HepG2 (cell line): ENCODE results near the gene PTPN22. TPM values are rescaled to one million over a fixed set of nuclear protein-coding genes. Genes with fewer than 3 reads are reported as not detected.

ENCODE experiments used
- ATAC-seq: fragments of 200-7000 bp; cut with Tn5 transposase; 3 replicates; pipeline ENCODE4 v1.9.1; 2020; ENCODE audit warnings: mild to moderate bottlenecking, moderate library complexity
- BruUV-seq: library from RNA; stranded (reverse); fragments of 400-500 nt; replicated peaks from 2 replicates; lab custom pipeline; 2021; lab: Mats Ljungman, UMichigan
- CTCF ChIA-PET: fragments of 300-600 bp; formaldehyde crosslinking; extraction: SDS; loops from one replicate; lab custom pipeline; 2021; ENCODE audit warnings: low total read pairs, inconsistent platforms, low intra/inter-chr PET ratio; lab: Yijun Ruan, JAX
- POLR2A ChIA-PET: fragments of 350-600 bp; sonication (Branson Sonifier 250); formaldehyde crosslinking; loops from one replicate; lab custom pipeline; 2020; ENCODE audit warnings: antibody characterized with exemption, inconsistent platforms; lab: Yijun Ruan, JAX
- DNase-seq: peaks from one replicate; pipeline ENCODE4 v3.0.0-alpha.2; 2015; ENCODE audit warnings: low spot score
- FAIRE-seq: peaks from 3 replicates; lab custom pipeline; 2011; peaks lifted over from hg19 to GRCh38; lab: Jason Lieb, UNC
- H2AFZ ChIP-seq: one replicate; pipeline ENCODE4 v1.6.1; 2011; ENCODE audit warnings: low read length, inconsistent platforms
- H3K27ac ChIP-seq: fragments of 300-600 bp; 3 replicates; pipeline ENCODE4 v1.8.0; 2011; ENCODE audit warnings: mixed run types, mild to moderate bottlenecking, mixed read lengths, low read length, inconsistent platforms; ENCODE audit not compliant: insufficient read depth; ENCODE audit errors: extremely low read length
- H3K27me3 ChIP-seq, 2 experiments: fragments of 200-600 bp in 1 of 2; 2 replicates in 1 of 2; 3 replicates in 1 of 2; pipeline versions ENCODE4 v1.6.0 to v1.8.0; 2011; ENCODE audit warnings: low read length in 2 of 2, mild to moderate bottlenecking in 2 of 2, moderate library complexity in 2 of 2, inconsistent platforms in 1 of 2; ENCODE audit not compliant: insufficient read depth in 2 of 2, control insufficient read depth in 1 of 2
- H3K36me3 ChIP-seq, 2 experiments: fragments of 200-600 bp in 1 of 2; replicated peaks in 1 of 2; 2 replicates in 1 of 2; 3 replicates in 1 of 2; pipeline versions ENCODE4 v1.5.1 to v1.8.0; 2011; ENCODE audit warnings: low read length in 2 of 2, inconsistent platforms in 1 of 2; ENCODE audit not compliant: insufficient read depth in 2 of 2, control insufficient read depth in 1 of 2
- H3K4me1 ChIP-seq: 2 replicates; pipeline ENCODE4 v1.5.1; 2012; ENCODE audit warnings: low read length, inconsistent platforms; ENCODE audit not compliant: insufficient read depth
- H3K4me2 ChIP-seq: 2 replicates; pipeline ENCODE4 v1.6.0; 2011; ENCODE audit warnings: low read depth, low read length, inconsistent platforms
- H3K4me3 ChIP-seq, 3 experiments: fragments of 200-600 bp in 1 of 3; sonication (generic), shearing (Covaris generic) in 1 of 3; replicated peaks in 1 of 3; 2 replicates each; pipeline ENCODE4 v1.5.1; 2011 to 2016; ENCODE audit warnings: low read length in 3 of 3, inconsistent platforms in 2 of 3, low read depth in 2 of 3, mild to moderate bottlenecking in 2 of 3, control low read depth in 1 of 3, mixed read lengths in 1 of 3; ENCODE audit not compliant: insufficient read depth in 1 of 3
- H3K79me2 ChIP-seq: one replicate; pipeline ENCODE4 v1.6.1; 2011; ENCODE audit warnings: low read length, inconsistent platforms; ENCODE audit not compliant: insufficient read depth
- H3K9ac ChIP-seq: 2 replicates; pipeline ENCODE4 v1.6.0; 2011; ENCODE audit warnings: mild to moderate bottlenecking, low read depth, low read length, inconsistent platforms; ENCODE audit not compliant: insufficient read depth
- H3K9me3 ChIP-seq: 2 replicates; pipeline ENCODE4 v1.5.1; 2012; ENCODE audit warnings: mild to moderate bottlenecking, low read length
- H4K20me1 ChIP-seq: 2 replicates; pipeline ENCODE4 v1.6.0; 2011; ENCODE audit warnings: inconsistent platforms, mild to moderate bottlenecking, low read length, moderate library complexity; ENCODE audit not compliant: insufficient read depth
- EP300 ChIP-seq, 3 experiments: sonication (generic) in 1 of 3; formaldehyde crosslinking in 1 of 3; IDR thresholded peaks; 2 replicates each; pipeline versions ENCODE4 v1.5.1 to v1.6.1; 2011 to 2020; ENCODE audit warnings: low read depth in 2 of 3, low read length in 2 of 3, borderline replicate concordance in 1 of 3, improper control_type of control experiment in 1 of 3, mild to moderate bottlenecking in 1 of 3, missing genetic modification reagents in 1 of 3, moderate library complexity in 1 of 3
- GATAD2A ChIP-seq: IDR thresholded peaks from 2 replicates; pipeline ENCODE4 v1.6.1; 2016
- HNF4A ChIP-seq: sonication (generic); formaldehyde crosslinking; IDR thresholded peaks from 2 replicates; pipeline ENCODE4 v1.4.0; 2020; ENCODE audit warnings: missing genetic modification reagents
- HNF4G ChIP-seq, 2 experiments: sonication (generic) in 1 of 2; formaldehyde crosslinking in 1 of 2; IDR thresholded peaks; 2 replicates each; pipeline versions ENCODE4 v1.4.0 to v1.6.1; 2011 to 2020; ENCODE audit warnings: borderline replicate concordance in 2 of 2, low read depth in 2 of 2, mild to moderate bottlenecking in 2 of 2, low read length in 1 of 2, missing genetic modification reagents in 1 of 2, moderate library complexity in 1 of 2
- ISX ChIP-seq: sonication (generic); formaldehyde crosslinking; conservative IDR thresholded peaks from 2 replicates; pipeline ENCODE4 v1.5.0; 2020; ENCODE audit warnings: missing genetic modification reagents
- KDM3A ChIP-seq: IDR thresholded peaks from 2 replicates; pipeline ENCODE4 v1.6.1; 2018; ENCODE audit warnings: low read depth, missing compliant biosample characterization
- MBD4 ChIP-seq: IDR thresholded peaks from 2 replicates; pipeline ENCODE4 v1.6.1; 2012; ENCODE audit warnings: low read length, inconsistent platforms, borderline replicate concordance
- NFYB ChIP-seq: sonication (generic); formaldehyde crosslinking; IDR thresholded peaks from 2 replicates; pipeline ENCODE4 v1.4.0; 2020; ENCODE audit warnings: missing genetic modification reagents
- PPARG ChIP-seq: conservative IDR thresholded peaks from 2 replicates; pipeline ENCODE4 v1.6.1; 2016; ENCODE audit warnings: missing biosample characterization, missing genetic modification reagents
- PTBP1 ChIP-seq: fragments of 200-400 bp; formaldehyde crosslinking; IDR thresholded peaks from 2 replicates; pipeline ENCODE4 v1.6.1; 2018; ENCODE audit warnings: low read length, low read depth; ENCODE audit not compliant: poor library complexity, severe bottlenecking
- RXRB ChIP-seq: IDR thresholded peaks from 2 replicates; pipeline ENCODE4 v1.6.1; 2016; ENCODE audit warnings: borderline replicate concordance, missing genetic modification reagents, missing compliant biosample characterization
- SAP130 ChIP-seq: IDR thresholded peaks from 2 replicates; pipeline ENCODE4 v1.6.1; 2016; ENCODE audit warnings: low read depth
- SIX1 ChIP-seq: sonication (generic); formaldehyde crosslinking; IDR thresholded peaks from 2 replicates; pipeline ENCODE4 v1.4.0; 2020; ENCODE audit warnings: missing genetic modification reagents, borderline replicate concordance
- SIX4 ChIP-seq: sonication (generic); formaldehyde crosslinking; IDR thresholded peaks from 2 replicates; pipeline ENCODE4 v1.4.0; 2020; ENCODE audit warnings: missing genetic modification reagents
- SOX13 ChIP-seq, 3 experiments: fragments of 450-650 bp in 1 of 3; sonication (generic) in 1 of 3; formaldehyde crosslinking in 1 of 3; IDR thresholded peaks in 2 of 3; conservative IDR thresholded peaks in 1 of 3; 2 replicates each; pipeline versions ENCODE4 v1.5.0 to v1.6.1; 2016 to 2020; ENCODE audit warnings: antibody characterized with exemption in 1 of 3, mild to moderate bottlenecking in 1 of 3, missing compliant biosample characterization in 1 of 3, missing genetic modification reagents in 1 of 3, moderate library complexity in 1 of 3
- ZFP90 ChIP-seq: sonication (generic); formaldehyde crosslinking; IDR thresholded peaks from 2 replicates; pipeline ENCODE4 v1.8.0; 2022; ENCODE audit warnings: missing genetic modification reagents, mild to moderate bottlenecking, inconsistent platforms, borderline replicate concordance
- ZNF331 ChIP-seq: sonication (generic); formaldehyde crosslinking; IDR thresholded peaks from 2 replicates; pipeline ENCODE4 v1.4.0; 2020; ENCODE audit warnings: missing genetic modification reagents
- ZNF644 ChIP-seq: IDR thresholded peaks from 2 replicates; pipeline ENCODE4 v1.6.1; 2016; ENCODE audit warnings: low read depth
- ZNF816 ChIP-seq: sonication (generic); formaldehyde crosslinking; IDR thresholded peaks from 2 replicates; pipeline ENCODE4 v1.8.0; 2022; ENCODE audit warnings: missing genetic modification reagents, mild to moderate bottlenecking, borderline replicate concordance
- WGBS: methylation state at CpG from one replicate; pipeline ENCODE4 v1.1.6; 2017; ENCODE audit warnings: low lambda C conversion rate; 5-methylcytosine and 5-hydroxymethylcytosine counted together
- in situ Hi-C: cut with HindIII; loops from 2 replicates; pipeline ENCODE4 v1.10.0; 2017; ENCODE audit warnings: low pct_unique_long_range_greater_than_20kb; ENCODE audit not compliant: extremely low pct_ligation_motif_present
- intact Hi-C: fragments of 100-400 bp; cut with micrococcal nuclease; formaldehyde crosslinking; loops from one replicate; pipeline ENCODE4 v1.10.0; 2022; ENCODE audit not compliant: unreplicated experiment
- polyA plus RNA-seq, 8 experiments: library from polyadenylated mRNA; depleted of rRNA in 3 of 8; stranded (reverse) in 7 of 8; unstranded in 1 of 8; fragments of >200 nt; fragmentation: Illumina TruSeq in 4 of 8; extraction: Trizol in 4 of 8; gene quantifications; 2 replicates each; pipeline versions ENCODE4 v1.2.1 to v1.2.3, GENCODE V29; 2011 to 2016; ENCODE audit warnings: low read depth in 4 of 8, missing spikeins in 1 of 8, mixed read lengths in 1 of 8; ENCODE audit not compliant: insufficient read depth in 1 of 8
- total RNA-seq, 5 experiments: library from RNA; depleted of rRNA; stranded (reverse); fragments of >200 nt; fragmentation: Illumina TruSeq; extraction: Trizol; gene quantifications; 2 replicates each; pipeline ENCODE4 v1.2.3, GENCODE V29; 2016; ENCODE audit warnings: low read depth in 1 of 5
- TF ChIP-seq, protein P1 (sequence below): IDR thresholded peaks from 2 replicates; pipeline ENCODE4 v1.6.1; 2016; ENCODE audit warnings: low read depth
- TF ChIP-seq, protein P2 (sequence below): IDR thresholded peaks from 2 replicates; pipeline ENCODE4 v1.6.1; 2016; ENCODE audit warnings: missing compliant biosample characterization, missing genetic modification reagents, borderline replicate concordance

PTPN22 gene
- total and polyA plus RNA-seq, 2 of the 13 experiments (the other 11 are each of a cell fraction or from before 2014, with no cell fraction given), result not detected

DNA sequence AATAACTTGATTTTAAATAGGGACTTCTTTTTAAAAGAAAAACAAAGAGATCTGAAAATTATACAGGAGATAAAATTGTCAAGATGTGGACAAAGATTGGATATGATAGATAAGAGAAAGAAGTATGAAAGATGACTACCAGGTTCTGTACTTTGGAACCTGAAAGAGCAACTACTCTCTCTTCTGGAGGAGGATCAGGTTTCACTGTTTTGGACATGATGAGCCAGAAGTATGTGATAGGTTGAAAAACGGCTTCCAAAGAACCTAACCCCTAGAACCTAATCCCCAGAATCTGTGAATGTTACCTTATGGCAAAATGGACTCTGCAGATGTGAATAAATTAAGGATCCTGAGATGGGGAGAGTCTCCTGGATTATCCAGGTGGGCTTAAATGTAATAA, 85.4 kb downstream of the PTPN22 start:
- peak overlapping the region; percentile 46 for H3K27ac ChIP-seq
- H3K36me3 ChIP-seq, result 0 out of 5 replicates have a peak, but pooled peaks cover 0 to 4% of the 10 kb centered on the region in 2 experiments
- intact Hi-C loops, result no loop called here
- 0% methylated on average over 1 of the region's 1 CpG for WGBS
- H3K79me2 ChIP-seq, result peaks cover 60% of the 10 kb centered on the region
- ChIA-PET CTCF (no interaction called here), POLR2A (interaction anchor here (0.8 to 3.4 kb wide), 3 partner anchors 25 to 143 kb away, joined by 3 to 11 read pairs (median 3); partner anchors contain the start of genes HIPK1 and PHTF1)
- DNase-seq (peak; percentile 65), FAIRE-seq (peak; percentile 32), ATAC-seq (peak; percentile 90)
- no peaks in the 10 kb centered on the region for H3K9me3 ChIP-seq
- H3K4me3 ChIP-seq, result no peak overlapping the region; a peak in 1 of 6 replicates
- H3K9ac ChIP-seq, result no peak overlapping the region
- peaks cover 4% of the 10 kb centered on the region; the same call in 1 of the 2 replicates for H4K20me1 ChIP-seq
- H3K4me2 ChIP-seq, result peak overlapping the region; percentile 38
- peaks cover 35% of the 10 kb centered on the region for H3K4me1 ChIP-seq
- BruUV-seq, result no TSS peak
- no peaks in the 10 kb centered on the region for H3K27me3 ChIP-seq
- in situ Hi-C loops, result no loop called here
- no peak overlapping the region for H2AFZ ChIP-seq
- TF ChIP-seq RXRB (CRISPR knock-in tag) (0 out of 2 replicates have a peak, but pooled peaks have one; percentile 9), ZFP90 (CRISPR knock-in tag) (no peak), PTBP1 (no peak), ISX (CRISPR knock-in tag) (no peak), NFYB (CRISPR knock-in tag) (peak; percentile 41; the same call in 1 of the 2 replicates), SIX1 (CRISPR knock-in tag) (peak; percentile 99), GATAD2A (CRISPR knock-in tag) (peak; percentile 46; the same call in 1 of the 2 replicates), MBD4 (no peak), ZNF331 (CRISPR knock-in tag) (peak; percentile 21; the same call in 1 of the 2 replicates), SIX4 (peak; percentile 97), KDM3A (no peak), PPARG (CRISPR knock-in tag) (0 out of 2 replicates have a peak, but pooled peaks have one; percentile 10), HNF4A (CRISPR knock-in tag) (peak; percentile 63), ZNF644 (CRISPR knock-in tag) (peak; percentile 22; the same call in 1 of the 2 replicates), ZNF816 (CRISPR knock-in tag) (no peak), SAP130 (peak; percentile 45; the same call in 1 of the 2 replicates), HNF4G (IDR thresholded peaks at IDR 0.05; ENCODE audit: borderline replicate concordance, low read depth, low read length) (peak; percentile 40), HNF4G (CRISPR knock-in tag; IDR thresholded peaks at IDR 0.05; ENCODE audit: borderline replicate concordance, low read depth) (no peak), SOX13 (IDR thresholded peaks at IDR 0.05) (no peak), SOX13 (CRISPR knock-in tag; conservative IDR thresholded peaks at IDR 0.05 in 1 of 2, IDR thresholded peaks at IDR 0.05 in 1 of 2) (peak in 1 of 2 experiments; percentile 19; a peak in 1 of 4 replicates), EP300 (IDR thresholded peaks at IDR 0.05; ENCODE audit: low read depth in 2 of 2, low read length in 2 of 2) (0 out of 4 replicates have a peak, but pooled peaks of 1 of the 2 experiments have one; percentile 9), EP300 (CRISPR knock-in tag; IDR thresholded peaks at IDR 0.05; ENCODE audit: borderline replicate concordance) (no peak)
- TF ChIP-seq, protein P1, sequence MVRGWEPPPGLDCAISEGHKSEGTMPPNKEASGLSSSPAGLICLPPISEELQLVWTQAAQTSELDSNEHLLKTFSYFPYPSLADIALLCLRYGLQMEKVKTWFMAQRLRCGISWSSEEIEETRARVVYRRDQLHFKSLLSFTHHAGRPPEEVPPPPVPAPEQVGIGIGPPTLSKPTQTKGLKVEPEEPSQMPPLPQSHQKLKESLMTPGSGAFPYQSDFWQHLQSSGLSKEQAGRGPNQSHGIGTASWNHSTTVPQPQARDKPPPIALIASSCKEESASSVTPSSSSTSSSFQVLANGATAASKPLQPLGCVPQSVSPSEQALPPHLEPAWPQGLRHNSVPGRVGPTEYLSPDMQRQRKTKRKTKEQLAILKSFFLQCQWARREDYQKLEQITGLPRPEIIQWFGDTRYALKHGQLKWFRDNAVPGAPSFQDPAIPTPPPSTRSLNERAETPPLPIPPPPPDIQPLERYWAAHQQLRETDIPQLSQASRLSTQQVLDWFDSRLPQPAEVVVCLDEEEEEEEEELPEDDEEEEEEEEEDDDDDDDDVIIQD, result peak; percentile 41; the same call in 1 of the 2 replicates
- TF ChIP-seq, protein P2, sequence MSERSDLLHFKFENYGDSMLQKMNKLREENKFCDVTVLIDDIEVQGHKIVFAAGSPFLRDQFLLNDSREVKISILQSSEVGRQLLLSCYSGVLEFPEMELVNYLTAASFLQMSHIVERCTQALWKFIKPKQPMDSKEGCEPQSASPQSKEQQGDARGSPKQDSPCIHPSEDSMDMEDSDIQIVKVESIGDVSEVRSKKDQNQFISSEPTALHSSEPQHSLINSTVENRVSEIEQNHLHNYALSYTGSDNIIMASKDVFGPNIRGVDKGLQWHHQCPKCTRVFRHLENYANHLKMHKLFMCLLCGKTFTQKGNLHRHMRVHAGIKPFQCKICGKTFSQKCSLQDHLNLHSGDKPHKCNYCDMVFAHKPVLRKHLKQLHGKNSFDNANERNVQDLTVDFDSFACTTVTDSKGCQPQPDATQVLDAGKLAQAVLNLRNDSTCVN, result peak; percentile 96
